Heart right ventricle (tissue), 16 donors: ENCODE results near the gene CEP95. TPM values are rescaled to one million over a fixed set of nuclear protein-coding genes. Genes with fewer than 3 reads are reported as not detected.

Experiments used
- ATAC-seq, 8 donors: fragments of 200-7000 bp; cut with Tn5 transposase; one replicate each; pipeline ENCODE4 v1.9.1; 2020; ENCODE audit warnings: mild to moderate bottlenecking in 8 of 8, moderate library complexity in 8 of 8, moderate number of reproducible peaks in 1 of 8
- DNase-seq, 2 donors: peaks; one replicate each; pipeline ENCODE4 v3.0.0-alpha.2; 2020
- H3K27ac ChIP-seq, 10 donors: fragments of 200-600 bp; sonication (generic) in 2 of 10; one replicate each; pipeline versions ENCODE4 v1.5.0 to v1.8.0; 2020 to 2022; ENCODE audit warnings: mild to moderate bottlenecking in 3 of 10
- H3K27me3 ChIP-seq, 7 donors: fragments of 200-600 bp; one replicate each; pipeline ENCODE4 v1.8.0; 2021 to 2022; ENCODE audit warnings: mild to moderate bottlenecking in 2 of 7
- H3K36me3 ChIP-seq, 9 donors: fragments of 200-600 bp; sonication (generic) in 1 of 9; one replicate each; pipeline versions ENCODE4 v1.5.0 to v1.8.0; 2020 to 2022; ENCODE audit warnings: mild to moderate bottlenecking in 2 of 9
- H3K4me1 ChIP-seq, 9 donors: fragments of 200-600 bp; sonication (generic) in 1 of 9; one replicate each; pipeline versions ENCODE4 v1.5.0 to v1.8.0; 2020 to 2022; ENCODE audit warnings: mild to moderate bottlenecking in 4 of 9
- H3K4me3 ChIP-seq, 10 donors: fragments of 200-600 bp; sonication (generic) in 2 of 10; one replicate each; pipeline versions ENCODE4 v1.5.0 to v1.8.0; 2020 to 2022; ENCODE audit warnings: mild to moderate bottlenecking in 7 of 10, moderate library complexity in 2 of 10
- H3K9me3 ChIP-seq, 11 donors: fragments of 200-600 bp in 10 of 11; sonication (generic) in 2 of 11; one replicate each; pipeline versions ENCODE4 v1.5.0 to v1.8.0; 2013 to 2022; ENCODE audit warnings: mild to moderate bottlenecking in 2 of 11, control low read depth in 1 of 11, moderate library complexity in 1 of 11
- WGBS, 2 donors: extraction: QIAGEN DNeasy Blood & Tissue Kit; methylation state at CpG; one replicate each; pipeline ENCODE4 v1.1.7; 2013; ENCODE audit warnings: inconsistent platforms in 1 of 2; 5-methylcytosine and 5-hydroxymethylcytosine counted together
- intact Hi-C, 10 donors: fragments of 100-400 bp; cut with DNase I; formaldehyde crosslinking; loops; one replicate each; pipeline versions ENCODE4 v1.11.1 to v1.14.2; 2022
- polyA plus RNA-seq, 2 donors: library from polyadenylated mRNA; stranded (reverse); fragments of 200-250 nt; gene quantifications; one replicate each; pipeline ENCODE4 v1.2.3, GENCODE V29; 2013
- total RNA-seq, 10 donors: library from RNA; stranded (reverse); fragmentation: NEBNext Ultra II Directional in 3 of 10; extraction: Animal tissue kit (Norgen Biotek cat#: 25700) in 3 of 10; gene quantifications; one replicate each; pipeline versions ENCODE4 v1.2.1 to v1.2.4, GENCODE V29; 2021 to 2023
- TF ChIP-seq, protein P1 (sequence below), 9 donors: fragments of 200-600 bp; sonication (generic) in 2 of 9; IDR thresholded peaks; one replicate each; pipeline versions ENCODE4 v1.5.0 to v1.8.0; 2021 to 2022; ENCODE audit warnings: antibody characterized with exemption in 9 of 9, mild to moderate bottlenecking in 5 of 9, moderate library complexity in 1 of 9
- donor health status: Arrhythmogenic right ventricular cardiomyopathy.
- donor health status: ischemic (EF 13 %, LVEDD 7.1; RV severe dilation, severe dysfunction).
- donor health status: healthy with polysubstance abuse.
- donor health status: DM: no; HTN: yes; CAD: no.
- donor health status: DM: no; HTN: no; CAD: no.
- donor health status: ischemic (EF 25% LVEDD 6.9; RV normal size, moderate dysfunction).
- donor health status: ischemic (EF 25% LVEDD 5.7; RV mildly dilated, moderate dysfunction).
- donor health status: healthy.
- donor health status: DM: yes; HTN: yes; CAD: no.
- donor health status: Ischemic cardiomyopathy.
- donor health status: ischemic (EF 35%, LVEDD 5.7; RV mildly dilated, moderate dysfunction).
- donor health status: nonischemic (EF 11% LVEDD 7.7; RV severe dilation, severe dysfunction).
- donor health status: DM: yes; HTN: yes; CAD: no.
- donor health status: PGD.
- donor health status: ischemic (EF 29% LVEDD 5.4; RV normal size, mild dysfunction).
- donor health status: nonischemic (EF 23%, LVEDD 6.1; RV moderate dilation, normal function).

The CEP95 gene
- total and polyA plus RNA-seq, 12 donors, result 8.6 to 62.4 (median 14.6) TPM

DNA sequence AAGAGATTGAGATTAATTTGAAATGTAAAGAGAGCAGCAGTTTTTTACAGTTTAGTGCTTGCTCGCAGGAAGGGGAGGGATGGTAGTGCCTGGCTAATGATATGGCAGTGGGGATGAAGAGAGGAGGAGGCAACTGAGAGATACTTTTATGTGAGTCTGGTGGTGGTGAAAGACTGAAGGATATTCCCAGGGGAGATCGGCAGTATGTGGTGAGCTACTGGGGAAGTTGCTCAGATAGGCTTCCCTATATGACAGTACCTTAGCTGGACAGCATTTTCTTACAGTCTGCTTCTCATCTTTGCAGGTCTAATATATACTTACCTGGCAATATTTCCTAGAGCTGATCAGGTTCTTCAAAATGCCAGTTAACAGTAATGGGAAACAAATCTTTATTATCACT, 8.6 kb downstream of the CEP95 start:
- Histone ChIP-seq H3K36me3 (peaks cover 0 to 100% (median 75%) of the 10 kb centered on the region in 9 donors), H3K27ac (no peak overlapping the region), H3K9me3 (no peaks in the 10 kb centered on the region), H3K4me1 (no peaks in the 10 kb centered on the region), H3K4me3 (no peak overlapping the region), H3K27me3 (no peaks in the 10 kb centered on the region)
- ATAC-seq (no peak), DNase-seq (no peak)
- WGBS, 2 donors, result 57 to 58% methylated on average over 2 of the region's 2 CpGs
- TF ChIP-seq, protein P1, sequence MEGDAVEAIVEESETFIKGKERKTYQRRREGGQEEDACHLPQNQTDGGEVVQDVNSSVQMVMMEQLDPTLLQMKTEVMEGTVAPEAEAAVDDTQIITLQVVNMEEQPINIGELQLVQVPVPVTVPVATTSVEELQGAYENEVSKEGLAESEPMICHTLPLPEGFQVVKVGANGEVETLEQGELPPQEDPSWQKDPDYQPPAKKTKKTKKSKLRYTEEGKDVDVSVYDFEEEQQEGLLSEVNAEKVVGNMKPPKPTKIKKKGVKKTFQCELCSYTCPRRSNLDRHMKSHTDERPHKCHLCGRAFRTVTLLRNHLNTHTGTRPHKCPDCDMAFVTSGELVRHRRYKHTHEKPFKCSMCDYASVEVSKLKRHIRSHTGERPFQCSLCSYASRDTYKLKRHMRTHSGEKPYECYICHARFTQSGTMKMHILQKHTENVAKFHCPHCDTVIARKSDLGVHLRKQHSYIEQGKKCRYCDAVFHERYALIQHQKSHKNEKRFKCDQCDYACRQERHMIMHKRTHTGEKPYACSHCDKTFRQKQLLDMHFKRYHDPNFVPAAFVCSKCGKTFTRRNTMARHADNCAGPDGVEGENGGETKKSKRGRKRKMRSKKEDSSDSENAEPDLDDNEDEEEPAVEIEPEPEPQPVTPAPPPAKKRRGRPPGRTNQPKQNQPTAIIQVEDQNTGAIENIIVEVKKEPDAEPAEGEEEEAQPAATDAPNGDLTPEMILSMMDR (IDR thresholded peaks at IDR 0.05), result no peak
- intact Hi-C loops, result no loop called here

DNA sequence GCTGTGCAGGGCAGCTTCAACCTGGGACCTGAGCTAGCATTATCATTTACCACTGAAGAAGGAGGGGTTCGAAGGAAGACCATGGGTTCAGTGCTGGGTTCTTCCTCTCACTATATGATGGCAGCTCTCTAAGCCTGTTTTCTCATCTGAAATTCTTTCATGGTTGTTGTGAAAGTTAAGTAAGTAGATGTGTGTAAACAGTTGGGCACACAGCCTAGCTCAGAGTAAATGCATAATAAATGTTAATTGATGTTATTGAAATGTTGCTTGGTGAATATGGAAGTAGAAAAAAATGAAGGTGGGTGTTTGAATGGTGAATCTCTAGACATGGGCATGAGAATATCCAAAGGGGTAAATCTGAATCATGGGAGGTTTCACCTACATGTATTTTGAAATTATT, 9.1 kb downstream of the CEP95 start:
- no peaks in the 10 kb centered on the region for H3K27me3 ChIP-seq
- intact Hi-C loops, result no loop called here
- H3K9me3 ChIP-seq, result no peaks in the 10 kb centered on the region
- DNase-seq (no peak), ATAC-seq (no peak)
- 88 to 90% methylated on average over 1 of the region's 1 CpG for WGBS, 2 donors
- TF ChIP-seq, protein P1 (IDR thresholded peaks at IDR 0.05), result no peak
- no peaks in the 10 kb centered on the region for H3K4me1 ChIP-seq
- H3K4me3 ChIP-seq, result no peak overlapping the region
- H3K27ac ChIP-seq, result no peak overlapping the region
- H3K36me3 ChIP-seq, result peaks cover 0 to 100% (median 75%) of the 10 kb centered on the region in 9 donors

- no peaks in the 10 kb centered on the region for H3K27me3 ChIP-seq
- TF ChIP-seq, protein P1 (IDR thresholded peaks at IDR 0.05), result no peak
- DNase-seq (no peak), ATAC-seq (no peak)
- intact Hi-C loops, result no loop called here
- H3K9me3 ChIP-seq, result no peaks in the 10 kb centered on the region
- H3K4me3 ChIP-seq, result no peak overlapping the region
- H3K27ac ChIP-seq, result no peak overlapping the region
- H3K4me1 ChIP-seq, result no peaks in the 10 kb centered on the region
- WGBS, 2 donors, result 94 to 96% methylated on average over 6 of the region's 6 CpGs
- H3K36me3 ChIP-seq, result peaks cover 0 to 100% (median 72%) of the 10 kb centered on the region in 9 donors
Measured at GRCh38 chr17:64519601-64520000, 12.8 kb downstream of the CEP95 start.

DNA sequence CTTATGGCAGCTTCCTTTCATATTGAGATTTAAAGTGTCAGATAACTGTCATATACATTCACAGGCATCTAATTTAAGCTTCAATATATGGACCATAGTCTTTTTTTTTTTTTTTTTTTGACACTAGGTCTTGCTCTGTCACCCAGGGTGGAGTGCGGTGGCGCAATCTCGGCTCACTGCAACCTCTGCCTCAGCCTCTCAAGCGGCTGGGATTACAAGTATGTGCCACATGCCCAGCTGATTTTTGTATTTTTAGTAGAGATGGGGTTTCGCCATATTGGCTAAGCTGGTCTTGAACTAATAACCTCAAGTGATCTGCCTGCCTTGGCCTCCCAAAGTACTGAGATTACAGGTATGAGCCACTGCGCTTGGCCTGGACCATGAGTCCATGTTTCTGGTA, 13.6 kb downstream of the CEP95 start:
- no peak for ATAC-seq
- intact Hi-C loops, result no loop called here

More for the DNA sequence above, 13.6 kb downstream of the CEP95 start:
- H3K27ac ChIP-seq, result no peak overlapping the region
- WGBS, 2 donors, result 96 to 97% methylated on average over 6 of the region's 6 CpGs
- TF ChIP-seq, protein P1 (IDR thresholded peaks at IDR 0.05), result no peak
- H3K9me3 ChIP-seq, result no peaks in the 10 kb centered on the region
- peaks cover 0 to 100% (median 72%) of the 10 kb centered on the region in 9 donors for H3K36me3 ChIP-seq
- DNase-seq, result no peak
- H3K27me3 ChIP-seq, result no peaks in the 10 kb centered on the region
- H3K4me1 ChIP-seq, result no peaks in the 10 kb centered on the region
- H3K4me3 ChIP-seq, result no peak overlapping the region
